Amniotic epithelial cell (primary cell): ENCODE measurements around the gene UBE3B.
A peak's percentile ranks its signal among the peaks of the same experiment; 100 is the strongest.

ENCODE experiments used
- DNase-seq: peaks from one replicate; pipeline ENCODE4 v3.0.0-alpha.2; 2010; ENCODE audit warnings: low read depth

The UBE3B gene

DNA sequence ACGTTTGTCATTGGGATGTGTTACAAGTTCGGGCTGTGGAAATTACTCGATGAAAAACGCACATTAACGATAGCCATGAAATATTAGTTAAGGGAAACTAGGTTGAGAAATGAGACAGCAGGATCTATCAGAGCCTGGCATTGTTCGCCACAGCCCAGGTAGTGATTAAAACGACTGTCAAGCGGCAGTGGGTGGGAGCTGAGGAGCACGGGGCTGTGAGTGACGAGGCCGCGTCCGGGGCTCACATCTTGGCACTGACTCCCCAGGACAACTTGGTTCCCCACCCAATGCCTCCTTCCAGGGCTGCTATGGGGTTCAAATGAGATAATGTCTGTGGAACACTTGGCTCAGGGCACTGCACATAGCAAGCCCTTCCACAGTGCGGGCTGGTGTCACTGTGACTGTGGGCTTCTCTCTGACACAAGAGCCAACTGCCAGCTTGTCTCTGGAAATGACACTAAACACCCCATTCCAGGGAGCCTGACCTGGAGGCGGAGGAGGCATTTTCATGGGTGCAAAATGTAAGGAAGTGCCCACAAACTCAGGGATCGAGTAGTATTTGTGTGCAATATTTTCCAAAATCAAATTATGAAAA lies 76.6 kb downstream of the UBE3B start:
- no peak for DNase-seq

DNA sequence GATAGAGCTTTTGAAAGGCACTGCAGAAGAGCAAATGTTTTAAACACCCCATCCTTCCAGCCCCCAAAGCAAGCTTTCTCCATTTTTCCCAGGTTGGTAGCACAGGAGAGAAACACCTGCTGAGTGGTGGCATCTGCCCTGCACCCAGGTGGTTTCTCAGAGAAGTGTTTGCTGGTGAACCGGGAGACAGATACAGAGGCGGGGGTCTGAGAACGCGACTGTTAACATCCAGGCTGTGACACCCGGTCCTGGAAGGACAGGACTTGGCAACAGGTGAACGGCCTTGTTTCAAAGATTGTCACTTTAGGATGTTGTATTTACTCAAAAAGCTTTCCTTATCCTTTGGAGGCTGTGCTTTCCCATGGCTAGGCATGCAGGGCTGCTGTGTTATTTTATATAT lies 77.3 kb downstream of the UBE3B start:
- no peak for DNase-seq

DNA sequence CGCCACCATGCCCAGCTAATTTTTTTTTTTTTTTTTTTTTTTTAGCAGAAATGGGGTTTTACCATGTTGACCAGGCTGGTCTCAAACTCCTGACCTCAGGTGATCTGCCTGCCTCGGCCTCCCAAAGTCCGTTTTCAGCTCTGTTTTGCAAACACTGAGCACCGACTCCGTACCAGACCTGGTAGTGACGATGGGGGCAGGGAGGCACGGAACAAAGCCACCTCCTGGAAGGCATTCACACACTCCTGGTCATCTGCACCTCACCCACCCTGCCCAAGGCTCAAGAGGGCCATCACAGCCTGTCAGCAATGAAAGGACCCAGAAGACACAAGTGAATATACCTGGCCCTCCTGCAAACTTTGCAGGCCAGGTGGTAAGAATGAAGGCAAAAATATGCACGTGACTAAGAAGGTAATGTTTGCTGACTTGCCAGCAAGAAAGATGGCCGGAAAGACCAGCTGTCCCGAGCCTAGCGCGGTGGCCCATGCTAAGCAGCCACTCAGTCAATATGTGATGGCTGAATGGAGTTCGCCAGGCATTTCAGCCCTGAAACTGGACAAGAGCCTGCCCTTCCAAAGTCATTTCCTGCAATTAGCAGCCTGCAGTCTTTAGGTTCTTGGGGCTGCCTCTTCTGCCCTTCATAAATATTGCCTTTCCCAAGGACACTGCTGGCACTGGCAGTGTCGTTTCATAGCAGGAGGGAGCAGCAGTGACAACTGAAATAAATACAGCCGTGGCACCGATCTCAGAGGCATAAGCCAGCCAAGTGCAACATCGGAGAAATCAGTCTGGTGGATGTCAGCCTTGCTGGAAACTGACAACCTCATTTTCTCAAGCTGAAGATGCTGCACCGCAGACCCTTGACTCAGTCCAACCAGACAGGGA lies 78.2 kb downstream of the UBE3B start:
- DNase-seq = no peak

DNA sequence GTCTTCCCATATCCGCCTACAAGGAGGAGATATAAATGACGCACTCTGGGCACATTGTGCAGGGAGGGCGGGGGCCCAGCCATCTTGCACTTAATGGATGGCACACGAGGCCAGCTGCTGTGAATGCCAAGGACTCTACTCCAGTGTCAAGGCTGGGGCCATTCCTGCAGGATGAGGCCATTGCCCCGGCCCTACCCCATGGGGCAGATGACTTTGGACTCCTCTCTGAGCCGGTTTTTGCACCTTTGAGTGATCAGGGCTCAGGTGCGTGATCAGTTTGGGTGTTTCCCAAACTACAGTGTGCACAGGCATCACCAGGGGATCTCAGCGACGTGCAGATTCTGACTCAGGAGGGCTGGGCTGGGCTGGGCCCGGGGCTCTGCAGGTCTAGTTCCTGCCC lies 79.8 kb downstream of the UBE3B start:
- DNase-seq = no peak

DNA sequence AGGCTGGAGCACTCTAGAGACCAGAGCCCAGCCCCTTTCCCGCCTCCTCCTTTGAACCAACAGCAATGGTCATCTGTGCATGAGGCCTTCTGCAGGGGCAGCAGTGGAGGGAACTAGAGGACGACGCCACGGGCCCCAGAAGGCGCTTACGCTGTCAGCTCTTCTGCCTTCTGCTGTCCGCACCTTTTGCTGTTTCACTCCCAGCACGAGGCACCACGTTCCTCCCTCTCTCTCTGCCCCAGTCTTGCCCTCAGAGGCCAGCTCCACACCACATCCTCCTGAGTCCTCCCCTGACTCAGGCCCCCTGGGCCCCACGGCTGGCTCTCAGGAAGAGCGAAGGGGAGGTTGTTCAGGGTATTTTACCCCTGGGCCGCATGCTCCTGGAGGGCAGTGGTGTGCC lies 80.4 kb downstream of the UBE3B start:
- peak; percentile 22 for DNase-seq

DNA sequence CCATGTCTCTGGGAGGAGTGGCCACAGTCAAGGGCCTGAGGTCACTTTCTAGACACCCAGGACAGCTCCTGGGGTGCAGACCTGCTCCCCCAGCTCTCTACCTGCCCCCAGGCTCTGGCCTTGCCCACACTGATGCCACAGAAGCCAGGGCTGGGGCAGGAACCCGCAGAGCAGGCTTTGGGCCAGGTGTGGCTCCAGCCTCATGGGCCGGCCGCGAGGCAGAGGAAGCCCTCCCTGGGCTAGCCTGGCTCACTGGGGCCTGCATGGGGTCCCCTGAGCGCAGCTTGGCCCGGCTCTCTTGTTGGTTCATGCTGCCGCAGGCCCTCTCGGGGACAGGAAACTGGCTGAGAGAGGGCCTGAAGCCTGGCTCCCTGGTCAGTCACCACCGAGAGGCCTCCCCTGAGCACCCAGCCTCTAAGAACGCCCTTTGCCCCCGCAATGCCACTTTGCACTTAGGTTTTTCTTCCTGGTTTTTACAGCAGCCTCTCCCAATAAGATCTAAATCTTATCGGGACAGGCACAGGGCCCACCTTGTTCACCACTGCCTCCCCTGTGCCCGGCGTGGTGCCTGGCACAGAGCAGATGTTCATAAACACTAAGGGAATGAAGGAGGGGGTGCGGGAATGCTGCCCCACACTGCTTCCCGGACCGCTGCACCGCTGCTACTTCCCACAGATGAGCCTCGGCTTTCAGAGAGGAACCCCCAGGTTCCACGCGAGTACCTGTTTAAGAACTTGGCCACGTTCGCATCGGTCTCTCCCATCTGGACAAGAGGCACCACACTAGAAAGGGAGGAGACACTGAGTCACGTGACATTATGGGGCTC lies 81.2 kb downstream of the UBE3B start:
- DNase-seq = no peak

DNA sequence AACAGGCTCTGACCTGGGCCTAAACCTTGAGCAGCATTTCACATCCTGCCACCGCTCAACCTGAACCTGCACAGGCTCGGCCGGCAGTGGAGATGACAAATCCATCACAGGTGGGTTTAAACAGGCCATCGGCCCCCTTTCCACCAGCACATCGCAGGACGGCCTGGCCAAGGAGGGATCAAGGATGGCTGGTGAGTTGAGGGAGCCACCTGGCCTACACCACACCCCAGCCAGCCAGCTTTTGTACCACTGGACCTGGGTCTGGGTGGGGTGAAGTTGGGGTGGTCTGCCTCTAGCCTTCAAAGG lies 81.7 kb downstream of the UBE3B start:
- DNase-seq = no peak

DNA sequence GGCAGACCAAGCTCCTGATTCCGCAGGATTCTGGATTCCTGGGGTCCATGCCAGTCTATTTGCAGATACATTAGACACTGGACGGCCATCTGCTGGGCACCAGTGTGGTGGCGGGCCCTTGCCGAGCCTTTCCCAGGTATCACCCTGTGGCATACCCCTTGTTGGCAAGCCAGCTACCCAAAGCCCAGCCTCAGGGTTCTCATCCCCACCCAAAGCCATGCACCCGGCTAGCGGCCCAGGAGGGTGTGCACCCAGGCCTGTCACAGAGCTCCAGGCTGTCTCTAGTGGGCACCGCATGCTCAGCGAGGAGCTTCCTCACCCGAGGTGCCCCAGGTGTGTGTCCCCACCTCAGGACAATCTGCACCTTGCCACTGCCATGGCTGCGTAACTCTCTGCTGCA lies 82.2 kb downstream of the UBE3B start:
- no peak for DNase-seq

DNA sequence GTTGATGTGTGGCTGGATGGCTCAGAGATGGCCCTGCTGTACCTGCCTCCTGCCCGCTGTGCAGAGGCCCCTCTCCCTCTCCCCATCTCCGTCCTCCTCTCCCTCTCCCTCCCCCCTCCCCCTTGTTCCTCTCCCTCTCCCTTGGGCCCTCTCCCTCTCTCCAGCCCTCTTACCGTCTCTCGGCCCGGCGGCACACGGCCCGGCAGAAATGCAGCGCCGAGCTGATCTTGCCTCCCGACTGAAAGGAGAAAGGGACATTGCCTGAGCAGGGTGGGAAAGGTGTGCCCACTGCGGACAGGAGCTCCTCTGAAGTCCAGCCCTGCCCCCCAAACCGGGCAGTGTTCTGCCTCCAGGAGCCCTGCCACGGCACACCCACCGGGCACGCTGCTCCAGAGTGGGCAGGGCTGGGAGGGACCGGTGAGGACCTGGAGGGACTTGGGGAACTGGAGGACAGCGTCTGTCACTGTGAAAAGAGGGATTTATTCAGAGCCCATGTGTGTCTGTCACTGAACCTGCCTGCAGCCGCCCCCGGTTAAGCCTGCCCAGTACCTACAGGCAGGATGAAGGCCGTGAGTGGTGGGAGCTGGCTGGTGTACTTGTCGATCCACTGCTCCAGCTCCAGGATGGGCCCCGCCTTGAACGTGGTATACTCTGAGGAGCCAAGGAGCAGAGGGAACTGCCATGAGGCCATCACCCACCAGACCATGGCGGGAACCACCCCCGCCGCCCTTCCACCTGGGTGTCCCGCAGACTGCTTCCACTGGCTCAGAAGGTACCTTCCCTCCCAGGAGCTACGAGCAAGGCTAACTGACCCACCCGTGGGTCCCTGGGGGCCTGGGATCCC lies 83.7 kb downstream of the UBE3B start:
- no peak for DNase-seq

DNA sequence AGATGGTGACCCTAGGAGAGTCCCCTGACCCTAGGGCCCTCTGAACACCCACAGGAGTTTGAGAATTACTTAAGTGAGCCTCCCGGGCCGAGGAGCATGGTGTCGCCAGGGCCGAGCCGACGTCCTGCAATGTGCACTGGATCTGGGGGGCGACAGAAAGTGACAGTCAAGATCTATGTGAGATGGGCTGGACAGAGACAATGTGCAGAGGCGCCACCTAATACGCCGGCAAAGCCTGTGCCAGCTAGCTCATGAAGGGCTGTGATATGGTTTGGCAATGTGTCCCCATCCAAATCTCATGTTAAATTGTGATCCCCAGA lies 84.2 kb downstream of the UBE3B start:
- DNase-seq = no peak

DNA sequence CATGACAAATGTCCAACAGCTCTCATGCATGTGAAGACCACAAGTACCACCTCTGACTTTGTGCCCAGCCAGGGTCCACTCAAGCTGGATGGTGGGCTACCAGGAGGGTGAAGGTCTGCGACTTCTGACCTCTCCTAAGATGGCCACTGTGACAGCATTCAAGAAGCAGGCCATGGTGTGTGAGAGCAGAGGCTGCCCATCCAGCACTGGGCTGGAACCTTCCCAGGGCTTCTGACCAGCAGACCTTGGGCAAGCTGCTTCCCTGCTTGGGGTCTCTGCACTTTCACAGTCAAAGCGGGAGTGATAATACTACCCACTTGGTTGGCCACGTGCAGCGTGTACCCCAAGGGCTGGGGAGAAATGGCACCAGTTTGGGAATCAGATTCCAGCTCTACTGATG lies 85.4 kb downstream of the UBE3B start:
- DNase-seq = no peak

DNA sequence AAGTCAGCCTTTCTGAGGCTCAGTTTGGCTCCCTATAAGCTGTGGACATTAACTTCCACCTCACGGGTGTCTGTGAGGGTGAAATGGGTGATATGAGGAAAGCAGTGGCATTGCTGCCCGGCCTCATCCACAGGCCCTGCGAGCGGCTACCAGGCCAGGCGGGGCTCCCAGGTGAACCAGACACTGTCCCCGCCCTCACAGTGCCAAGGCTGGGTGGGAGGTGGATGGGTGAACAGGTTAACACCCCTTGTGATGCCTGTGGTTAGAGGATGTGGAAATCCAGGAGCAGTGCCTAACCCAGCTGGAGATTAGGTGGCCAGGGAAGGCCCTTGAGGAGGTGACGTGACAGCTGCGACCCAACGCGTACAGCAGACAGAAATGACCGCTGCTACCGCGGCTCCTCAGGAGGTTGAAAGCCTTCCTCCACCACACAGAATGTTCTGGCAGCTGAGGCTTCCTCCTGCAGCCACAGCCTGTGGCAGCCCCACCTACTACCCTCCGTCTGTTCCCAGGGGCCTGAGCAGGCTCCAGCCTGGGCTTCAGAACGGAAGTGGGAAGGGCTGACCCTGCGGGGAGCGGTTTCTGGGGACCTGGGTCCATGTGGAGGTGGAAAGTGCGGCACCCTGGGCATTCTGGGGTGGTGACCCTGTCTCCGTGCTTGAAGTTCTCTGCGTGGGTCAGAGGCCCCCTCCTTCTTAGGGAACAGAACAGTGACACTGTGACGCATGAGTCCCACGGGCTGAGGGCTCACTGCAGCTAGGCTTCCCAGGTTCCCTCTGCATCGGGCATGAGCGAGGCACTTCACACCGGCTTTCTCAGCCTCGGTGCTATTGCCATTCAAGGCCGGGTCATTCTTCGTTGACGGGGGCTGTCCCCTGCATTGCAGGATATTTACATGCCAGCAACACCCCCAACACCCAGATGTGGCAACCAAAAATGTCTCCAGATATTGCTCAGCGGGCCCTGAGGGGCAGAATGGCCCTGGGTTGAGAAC lies 86.2 kb downstream of the UBE3B start:
- DNase-seq = no peak

DNA sequence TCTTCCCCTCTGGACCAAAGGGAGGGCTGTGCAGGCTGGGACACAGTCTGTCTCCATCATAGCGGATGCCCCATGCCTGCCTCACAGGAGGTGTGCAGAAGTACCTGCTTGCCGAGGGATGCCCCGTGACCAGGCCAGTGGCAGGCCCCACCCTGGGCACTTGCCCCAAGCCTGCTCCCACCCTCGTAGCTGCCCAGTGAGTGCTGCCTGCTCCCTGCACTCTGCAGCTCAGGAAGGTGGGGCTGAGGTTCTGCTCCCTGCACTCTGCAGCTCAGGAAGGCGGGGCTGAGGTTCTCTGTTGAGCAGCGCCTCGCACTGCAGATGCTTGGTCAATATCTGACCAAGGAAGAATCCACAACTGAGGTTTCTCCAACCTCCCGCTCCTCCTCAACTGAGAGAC lies 89.0 kb downstream of the UBE3B start:
- no peak for DNase-seq

DNA sequence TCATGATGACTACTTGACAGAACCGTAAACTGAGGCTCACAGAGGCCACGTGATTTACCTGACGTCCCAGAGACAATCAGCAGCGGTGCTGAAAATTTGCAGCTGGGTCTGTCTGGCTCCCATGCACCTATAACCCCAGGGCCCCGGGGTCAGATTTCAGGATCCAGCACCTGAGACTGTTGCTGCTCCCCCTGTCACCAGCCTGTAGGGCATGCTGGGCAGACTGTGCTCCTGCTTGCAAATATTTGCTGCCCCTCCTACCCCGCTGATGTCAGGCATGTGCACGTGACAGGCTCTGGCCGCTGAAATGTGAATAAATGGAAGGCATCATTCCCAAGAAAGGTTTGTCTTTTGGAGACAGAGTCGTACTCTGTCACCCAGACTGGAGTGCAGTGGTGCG lies 89.9 kb downstream of the UBE3B start:
- no peak for DNase-seq

DNA sequence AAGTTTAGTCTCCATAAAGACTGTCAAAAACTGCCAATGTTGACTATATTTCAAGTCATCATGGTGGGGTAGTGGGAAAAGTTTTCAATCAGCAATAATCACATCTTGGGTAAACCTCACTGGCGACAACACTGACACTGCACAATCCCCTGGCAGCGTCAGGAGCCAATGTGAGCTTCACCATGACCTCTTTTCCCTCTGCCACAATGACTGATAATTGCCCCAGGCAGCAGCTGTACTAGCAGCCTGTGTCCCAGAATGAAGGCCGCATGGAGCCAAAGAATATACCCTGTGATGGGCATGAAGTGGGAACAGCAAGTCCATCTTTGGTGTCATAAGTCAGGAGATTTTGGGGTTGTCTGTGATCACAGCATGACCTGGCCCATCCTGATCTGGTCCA lies 90.5 kb downstream of the UBE3B start:
- DNase-seq = no peak

DNA sequence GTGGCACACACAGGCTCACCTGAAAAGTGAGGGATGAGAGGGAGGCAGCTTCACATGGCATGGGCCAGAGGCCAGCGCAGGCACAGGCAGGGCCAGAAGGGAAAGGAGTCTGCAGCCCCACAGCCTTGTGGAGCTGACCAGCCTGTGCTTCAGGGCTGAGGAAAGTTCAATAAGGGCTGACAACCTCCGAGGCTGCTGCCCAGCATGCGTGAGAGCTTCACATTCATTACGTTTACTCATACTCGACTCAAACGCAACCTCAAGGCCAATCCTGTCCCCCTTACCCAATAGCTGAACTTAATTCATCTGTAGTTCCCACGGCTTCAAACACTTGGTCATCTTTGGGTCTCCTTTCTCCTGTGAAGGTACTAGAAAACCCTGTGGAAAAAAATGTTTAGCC lies 91.1 kb downstream of the UBE3B start:
- DNase-seq = no peak

DNA sequence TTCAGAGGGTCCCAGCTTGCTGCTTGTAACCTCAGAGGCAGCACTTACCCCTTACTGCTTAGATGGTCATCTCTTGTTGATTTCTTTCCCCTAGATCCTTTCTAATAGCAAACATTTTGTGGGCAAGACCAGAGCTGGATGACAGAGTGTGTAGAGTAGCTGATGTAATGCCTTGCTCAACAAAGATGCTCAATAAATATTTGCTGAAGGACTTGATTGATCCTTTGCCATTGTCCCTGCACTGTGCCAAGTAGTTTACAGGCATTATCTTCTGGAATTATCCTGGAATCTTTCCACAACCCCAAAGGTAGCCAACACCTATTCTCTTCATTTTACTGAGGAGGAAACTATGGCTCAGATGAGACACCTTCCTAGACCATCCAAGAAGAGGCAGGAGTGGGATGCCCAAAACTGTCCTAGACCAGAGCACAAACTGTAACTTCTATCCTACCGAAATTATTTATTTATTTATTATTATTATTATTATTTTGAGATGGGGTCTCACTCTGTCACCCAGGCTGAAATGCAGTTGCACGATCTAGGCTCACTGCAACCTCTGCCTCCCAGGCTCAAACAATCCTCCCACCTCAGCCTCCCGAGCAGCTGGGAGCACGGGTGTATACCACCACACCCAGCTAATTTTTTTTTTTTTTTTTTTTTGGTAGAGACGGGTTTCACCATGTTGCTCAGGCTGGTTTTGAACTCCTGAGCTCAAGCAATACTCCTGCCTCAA lies 94.5 kb downstream of the UBE3B start:
- DNase-seq = no peak

DNA sequence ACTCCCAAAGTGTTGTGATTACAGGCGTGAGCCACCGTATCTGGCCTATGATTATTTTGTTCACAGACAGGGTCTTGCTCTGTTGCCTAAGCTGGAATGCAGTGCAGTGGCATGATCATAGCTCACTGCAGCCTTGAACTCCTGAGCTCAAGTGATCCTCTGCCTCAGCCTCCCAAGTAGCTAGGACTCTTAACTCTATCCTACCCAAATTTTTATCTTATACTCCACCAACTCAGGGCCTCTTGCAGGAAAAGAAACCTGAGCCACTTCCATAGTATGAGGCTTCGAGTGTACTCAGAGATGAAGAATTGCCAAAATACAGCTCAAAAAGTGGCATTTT lies 95.0 kb downstream of the UBE3B start:
- no peak for DNase-seq

DNA sequence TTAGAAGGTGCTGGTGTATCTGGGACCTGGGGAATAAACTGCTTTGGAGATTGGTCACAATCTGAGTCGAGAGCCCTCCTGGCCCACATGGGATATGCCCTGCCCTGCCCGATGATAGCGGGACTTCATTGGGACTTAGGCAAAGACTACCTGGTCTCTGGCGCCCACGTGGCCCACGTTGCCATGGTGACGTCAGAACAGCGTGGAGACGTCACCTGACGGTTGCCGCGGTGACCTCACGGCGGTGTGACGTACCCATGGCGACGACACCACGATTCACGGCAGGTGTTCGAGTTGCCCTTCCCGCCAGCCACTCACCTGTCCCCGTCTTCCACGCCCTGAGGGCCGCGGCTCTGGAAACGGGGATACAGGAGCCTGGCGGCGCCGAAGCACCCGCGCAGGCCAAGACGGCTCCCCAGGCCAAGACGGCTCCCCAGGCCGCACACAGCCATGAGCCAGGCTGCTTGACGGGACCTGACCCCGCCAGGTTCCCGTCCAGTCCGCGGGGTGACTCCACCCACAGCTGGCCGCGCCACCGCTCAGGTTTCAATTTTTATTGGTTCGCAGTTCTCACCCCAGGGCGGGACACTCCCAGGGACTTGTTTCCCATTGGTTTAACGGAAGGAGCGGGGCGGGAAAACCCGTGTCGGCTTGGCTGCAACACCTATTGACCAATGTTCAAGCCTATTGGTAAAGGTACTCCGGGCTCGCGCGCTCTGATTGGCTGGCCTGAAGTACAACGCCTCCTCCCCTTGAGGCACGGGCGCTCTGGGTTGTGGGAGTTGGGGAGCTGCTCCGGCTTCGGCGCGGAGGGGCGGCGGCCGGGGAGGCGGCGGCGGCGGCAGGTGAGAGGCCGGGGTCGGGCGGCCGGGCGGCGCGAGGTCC lies 95.8 kb downstream of the UBE3B start, which contains the start of the genes MMAB and MVK:
TSS of gene MMAB (minus strand) at position 476 of the 885 bp plus-strand sequence. CDS start at position 452, 24 bp downstream.
TSS of gene MVK (plus strand) at position 766 of the 885 bp plus-strand sequence. CDS start 1,029 bp downstream, outside the sequence.
- DNase-seq = peak; percentile 99
